Measurements from ENCODE around the gene ERG28.
A peak's percentile ranks its signal among the peaks of the same experiment; 100 is the strongest.
"Not testable (repeated sequence)": the region's sequence is repeated elsewhere in the genome, so short reads cannot be mapped to it uniquely, and the experiment has no call there.

Gene ERG28

GRCh38 chr14:75660630-75661498 is at the start of gene ERG28, which contains the start of gene TTLL5:
ERG28 (minus strand) TSS chr14:75660876; CDS start chr14:75657502, 3,374 bp downstream.
TTLL5 (plus strand) TSS chr14:75661246; CDS start chr14:75663150, 1,904 bp downstream.
- peak; percentile 98 for DNase-seq

GRCh38 chr14:75709207-75709812 is 48.6 kb upstream of the ERG28 start:
- DNase-seq: peak; percentile 63

GRCh38 chr14:75705014-75705413 is 44.3 kb upstream of the ERG28 start:
- DNase-seq: no peak

GRCh38 chr14:75703467-75703866 is 42.8 kb upstream of the ERG28 start:
- DNase-seq: no peak

- DNase-seq: no peak
These were observed 42.1 kb upstream of the ERG28 start for GRCh38 chr14:75702616-75703261.

GRCh38 chr14:75702122-75702521 is 41.4 kb upstream of the ERG28 start:
- DNase-seq: no peak

- no peak for DNase-seq
These were observed 39.6 kb upstream of the ERG28 start for GRCh38 chr14:75700295-75700694.

GRCh38 chr14:75699331-75699730 is 38.7 kb upstream of the ERG28 start:
- DNase-seq: no peak

GRCh38 chr14:75697918-75698317 is 37.2 kb upstream of the ERG28 start:
- no peak for DNase-seq

GRCh38 chr14:75697386-75697785 is 36.7 kb upstream of the ERG28 start:
- no peak for DNase-seq

GRCh38 chr14:75695025-75695424 is 34.3 kb upstream of the ERG28 start:
- DNase-seq: not testable (repeated sequence)

GRCh38 chr14:75690010-75690409 is 29.3 kb upstream of the ERG28 start:
- no peak for DNase-seq

- no peak for DNase-seq
These were observed 28.3 kb upstream of the ERG28 start for GRCh38 chr14:75689012-75689411.

- DNase-seq: no peak
These were observed 25.2 kb upstream of the ERG28 start for GRCh38 chr14:75685910-75686309.

- DNase-seq: no peak
These were observed 14.7 kb upstream of the ERG28 start for GRCh38 chr14:75675265-75675960.

- no peak for DNase-seq
These were observed 12.8 kb upstream of the ERG28 start for GRCh38 chr14:75673345-75674035.

GRCh38 chr14:75672605-75673192 is 12.0 kb upstream of the ERG28 start:
- no peak for DNase-seq

- no peak for DNase-seq
These were observed 6.6 kb upstream of the ERG28 start for GRCh38 chr14:75667099-75667765.

GRCh38 chr14:75662966-75663365 is 2.3 kb upstream of the ERG28 start:
- DNase-seq: no peak

- no peak for DNase-seq
These were observed 781 bp upstream of the ERG28 start for GRCh38 chr14:75661499-75661814.

GRCh38 chr14:75660238-75660629 is 442 bp downstream of the ERG28 start:
- no peak for DNase-seq

GRCh38 chr14:75658957-75659356 is 1.7 kb downstream of the ERG28 start:
- DNase-seq: no peak
